ENCODE data around the gene CRACR2A.

CRACR2A gene

DNA sequence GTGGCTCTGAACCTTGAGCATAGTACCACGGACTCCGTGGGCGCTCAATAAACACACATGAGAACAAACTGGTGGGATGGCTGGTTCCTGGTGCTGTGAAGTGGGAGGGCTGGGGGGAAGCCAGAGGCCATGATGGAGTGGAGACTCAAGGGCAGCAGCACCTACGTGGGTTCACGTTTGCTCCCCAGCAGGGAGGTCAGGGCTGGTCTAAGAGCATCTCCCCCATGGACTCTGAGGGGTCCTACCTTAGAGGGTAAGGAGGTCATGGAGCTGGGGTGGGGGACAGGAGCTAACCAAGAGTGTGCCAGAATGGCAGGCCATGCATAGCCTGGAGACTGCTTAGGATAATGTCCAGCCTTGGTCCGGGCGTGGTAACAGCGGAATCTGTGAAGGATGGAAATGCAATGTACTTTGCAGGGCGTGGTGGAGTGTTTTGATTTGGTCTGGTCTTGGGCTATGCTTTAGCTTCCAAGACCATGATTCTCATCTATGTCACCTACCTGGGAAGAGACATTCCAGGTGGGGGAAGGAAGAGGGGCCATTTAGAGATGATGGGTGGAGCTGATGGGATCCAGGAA lies 158.9 kb downstream of the CRACR2A start:
- Histone ChIP-seq H3K27me3 (ENCODE audit: insufficient read depth, poor library complexity, severe bottlenecking) (peaks cover 2% of the 10 kb centered on the region), H3K27ac (replicated peaks) (no peak overlapping the region), H3K4me3 (replicated peaks; ENCODE audit: insufficient read depth, low read length) (no peak overlapping the region)
- no peak for DNase-seq (ENCODE audit: low read depth in 1 of 2, low spot score in 1 of 2)
- TF ChIP-seq POLR2AphosphoS5 (IDR thresholded peaks at IDR 0.05; ENCODE audit: low read depth), result no peak
- TF ChIP-seq, protein P1, sequence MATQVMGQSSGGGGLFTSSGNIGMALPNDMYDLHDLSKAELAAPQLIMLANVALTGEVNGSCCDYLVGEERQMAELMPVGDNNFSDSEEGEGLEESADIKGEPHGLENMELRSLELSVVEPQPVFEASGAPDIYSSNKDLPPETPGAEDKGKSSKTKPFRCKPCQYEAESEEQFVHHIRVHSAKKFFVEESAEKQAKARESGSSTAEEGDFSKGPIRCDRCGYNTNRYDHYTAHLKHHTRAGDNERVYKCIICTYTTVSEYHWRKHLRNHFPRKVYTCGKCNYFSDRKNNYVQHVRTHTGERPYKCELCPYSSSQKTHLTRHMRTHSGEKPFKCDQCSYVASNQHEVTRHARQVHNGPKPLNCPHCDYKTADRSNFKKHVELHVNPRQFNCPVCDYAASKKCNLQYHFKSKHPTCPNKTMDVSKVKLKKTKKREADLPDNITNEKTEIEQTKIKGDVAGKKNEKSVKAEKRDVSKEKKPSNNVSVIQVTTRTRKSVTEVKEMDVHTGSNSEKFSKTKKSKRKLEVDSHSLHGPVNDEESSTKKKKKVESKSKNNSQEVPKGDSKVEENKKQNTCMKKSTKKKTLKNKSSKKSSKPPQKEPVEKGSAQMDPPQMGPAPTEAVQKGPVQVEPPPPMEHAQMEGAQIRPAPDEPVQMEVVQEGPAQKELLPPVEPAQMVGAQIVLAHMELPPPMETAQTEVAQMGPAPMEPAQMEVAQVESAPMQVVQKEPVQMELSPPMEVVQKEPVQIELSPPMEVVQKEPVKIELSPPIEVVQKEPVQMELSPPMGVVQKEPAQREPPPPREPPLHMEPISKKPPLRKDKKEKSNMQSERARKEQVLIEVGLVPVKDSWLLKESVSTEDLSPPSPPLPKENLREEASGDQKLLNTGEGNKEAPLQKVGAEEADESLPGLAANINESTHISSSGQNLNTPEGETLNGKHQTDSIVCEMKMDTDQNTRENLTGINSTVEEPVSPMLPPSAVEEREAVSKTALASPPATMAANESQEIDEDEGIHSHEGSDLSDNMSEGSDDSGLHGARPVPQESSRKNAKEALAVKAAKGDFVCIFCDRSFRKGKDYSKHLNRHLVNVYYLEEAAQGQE (IDR thresholded peaks at IDR 0.05; ENCODE audit: insufficient replicate concordance, low read depth), result no peak
- no peak for TF ChIP-seq CTCF (IDR thresholded peaks at IDR 0.05; ENCODE audit: insufficient read depth, low read length)
- no peak for TF ChIP-seq GABPA (IDR thresholded peaks at IDR 0.05; ENCODE audit: low read depth)
- no peak for TF ChIP-seq SPI1 (IDR thresholded peaks at IDR 0.05; ENCODE audit: borderline replicate concordance, low read depth)

- no peak for DNase-seq (ENCODE audit: low read depth in 1 of 2, low spot score in 1 of 2)
- Histone ChIP-seq H3K27me3 (ENCODE audit: insufficient read depth, poor library complexity, severe bottlenecking) (peaks cover 2% of the 10 kb centered on the region), H3K27ac (replicated peaks) (no peak overlapping the region), H3K4me3 (replicated peaks; ENCODE audit: insufficient read depth, low read length) (no peak overlapping the region)
- TF ChIP-seq, protein P1 (IDR thresholded peaks at IDR 0.05; ENCODE audit: insufficient replicate concordance, low read depth), result no peak
- TF ChIP-seq SPI1 (IDR thresholded peaks at IDR 0.05; ENCODE audit: borderline replicate concordance, low read depth) (no peak), CTCF (IDR thresholded peaks at IDR 0.05; ENCODE audit: insufficient read depth, low read length) (no peak), POLR2AphosphoS5 (IDR thresholded peaks at IDR 0.05; ENCODE audit: low read depth) (no peak), GABPA (IDR thresholded peaks at IDR 0.05; ENCODE audit: low read depth) (no peak)
Measured at GRCh38 chr12:3592856-3593625, 159.9 kb downstream of the CRACR2A start.

DNA sequence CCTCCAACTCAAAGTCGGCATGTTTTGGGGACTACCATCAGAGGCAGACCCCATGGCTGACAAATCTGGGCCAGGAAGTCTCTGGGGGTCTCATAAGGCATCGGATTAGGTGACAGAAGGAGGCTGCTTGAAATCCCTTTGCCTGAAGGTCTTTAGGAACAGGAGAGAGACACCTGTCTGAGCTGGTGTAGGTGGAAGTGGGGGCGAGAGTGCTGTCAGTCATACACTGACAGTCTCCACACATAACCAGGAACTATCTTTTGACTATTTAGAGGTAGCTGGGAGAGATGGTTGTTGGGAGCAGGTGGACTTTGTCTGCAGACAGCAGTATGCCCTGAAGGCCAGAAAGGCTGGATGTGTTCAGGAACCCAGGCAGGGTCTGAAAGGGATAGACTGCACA lies 163.2 kb downstream of the CRACR2A start:
- Histone ChIP-seq H3K4me3 (replicated peaks; ENCODE audit: insufficient read depth, low read length) (no peak overlapping the region), H3K27me3 (ENCODE audit: insufficient read depth, poor library complexity, severe bottlenecking) (peaks cover 2% of the 10 kb centered on the region), H3K27ac (replicated peaks) (no peak overlapping the region)
- TF ChIP-seq SPI1 (IDR thresholded peaks at IDR 0.05; ENCODE audit: borderline replicate concordance, low read depth) (no peak), GABPA (IDR thresholded peaks at IDR 0.05; ENCODE audit: low read depth) (no peak), POLR2AphosphoS5 (IDR thresholded peaks at IDR 0.05; ENCODE audit: low read depth) (no peak), CTCF (IDR thresholded peaks at IDR 0.05; ENCODE audit: insufficient read depth, low read length) (no peak)
- TF ChIP-seq, protein P1 (IDR thresholded peaks at IDR 0.05; ENCODE audit: insufficient replicate concordance, low read depth), result no peak
- DNase-seq (ENCODE audit: low read depth in 1 of 2, low spot score in 1 of 2), result no peak
